H9 (cell line): ENCODE data around the gene STX16. TPM values are rescaled to one million over a fixed set of nuclear protein-coding genes. Genes with fewer than 3 reads are reported as not detected.

Experiments
- DNase-seq: peaks from one replicate; pipeline ENCODE4 v3.0.0-alpha.2; 2017
- H2AFZ ChIP-seq: one replicate; pipeline ENCODE4 v1.6.1; 2013; ENCODE audit warnings: mild to moderate bottlenecking, low read length, control low read depth, moderate library complexity
- H2AK5ac ChIP-seq: 2 replicates; pipeline ENCODE4 v1.6.1; 2013; ENCODE audit warnings: low read length, control low read depth, mixed read lengths; ENCODE audit not compliant: insufficient read length
- H2BK120ac ChIP-seq: one replicate; pipeline ENCODE4 v1.6.1; 2013; ENCODE audit warnings: low read depth, mild to moderate bottlenecking, low read length, control low read depth, inconsistent platforms; ENCODE audit not compliant: poor library complexity, severe bottlenecking
- H2BK12ac ChIP-seq: 2 replicates; pipeline ENCODE4 v1.6.1; 2013; ENCODE audit warnings: low read length, control low read depth, mixed read lengths, low read depth; ENCODE audit not compliant: insufficient read length
- H2BK15ac ChIP-seq: 2 replicates; pipeline ENCODE4 v1.6.1; 2013; ENCODE audit warnings: low read depth, low read length, control low read depth
- H2BK20ac ChIP-seq: one replicate; pipeline ENCODE4 v1.6.1; 2013; ENCODE audit warnings: low read depth, mild to moderate bottlenecking, low read length, control low read depth, inconsistent platforms; ENCODE audit not compliant: poor library complexity, severe bottlenecking
- H2BK5ac ChIP-seq: 2 replicates; pipeline ENCODE4 v1.6.1; 2013; ENCODE audit warnings: low read length, control low read depth, mixed read lengths; ENCODE audit not compliant: insufficient read length
- H3K14ac ChIP-seq: 2 replicates; pipeline ENCODE4 v1.6.1; 2013; ENCODE audit warnings: low read length, control low read depth; ENCODE audit not compliant: insufficient read depth
- H3K18ac ChIP-seq: 2 replicates; pipeline ENCODE4 v1.6.1; 2013; ENCODE audit warnings: low read depth, mild to moderate bottlenecking, mixed read lengths, low read length, control low read depth; ENCODE audit not compliant: insufficient read length
- H3K23ac ChIP-seq: 2 replicates; pipeline ENCODE4 v1.6.1; 2013; ENCODE audit warnings: low read length, control low read depth, mixed read lengths, low read depth; ENCODE audit not compliant: insufficient read length
- H3K23me2 ChIP-seq: 2 replicates; pipeline ENCODE4 v1.6.1; 2013; ENCODE audit warnings: low read depth, mild to moderate bottlenecking, mixed read lengths, low read length, control low read depth; ENCODE audit not compliant: insufficient read length, poor library complexity, severe bottlenecking
- H3K27ac ChIP-seq: 2 replicates; pipeline ENCODE4 v1.5.1; 2013; ENCODE audit warnings: low read length, control low read depth, mixed read lengths, low read depth; ENCODE audit not compliant: insufficient read length
- H3K27me3 ChIP-seq: 2 replicates; pipeline ENCODE4 v1.6.1; 2013; ENCODE audit warnings: low read length, control low read depth, inconsistent platforms; ENCODE audit not compliant: insufficient read depth
- H3K4ac ChIP-seq: 2 replicates; pipeline ENCODE4 v1.6.1; 2013; ENCODE audit warnings: low read depth, mild to moderate bottlenecking, control low read depth, inconsistent platforms, low read length, moderate library complexity
- H3K4me1 ChIP-seq: 2 replicates; pipeline ENCODE4 v1.6.1; 2013; ENCODE audit warnings: low read length, control low read depth, inconsistent platforms; ENCODE audit not compliant: insufficient read depth
- H3K4me2 ChIP-seq: 2 replicates; pipeline ENCODE4 v1.6.1; 2013; ENCODE audit warnings: low read length, control low read depth, mixed read lengths; ENCODE audit not compliant: insufficient read length, insufficient read depth
- H3K56ac ChIP-seq: 2 replicates; pipeline ENCODE4 v1.6.1; 2013; ENCODE audit warnings: low read depth, mild to moderate bottlenecking, mixed read lengths, low read length, control low read depth; ENCODE audit not compliant: insufficient read length
- H3K79me1 ChIP-seq: 2 replicates; pipeline ENCODE4 v1.6.1; 2013; ENCODE audit warnings: low read depth, mild to moderate bottlenecking, moderate library complexity, low read length, control low read depth, inconsistent platforms; ENCODE audit not compliant: insufficient read depth, poor library complexity, severe bottlenecking
- H3K79me2 ChIP-seq: 2 replicates; pipeline ENCODE4 v1.6.1; 2013; ENCODE audit warnings: low read length, control low read depth, inconsistent platforms; ENCODE audit not compliant: insufficient read depth
- H3K9ac ChIP-seq: 2 replicates; pipeline ENCODE4 v1.6.1; 2013; ENCODE audit warnings: low read length, control low read depth, mixed read lengths; ENCODE audit not compliant: insufficient read length; ENCODE audit errors: extremely low read depth
- H3K9me3 ChIP-seq: one replicate; pipeline ENCODE4 v1.6.1; 2013; ENCODE audit warnings: low read depth, low read length, inconsistent platforms; ENCODE audit not compliant: control insufficient read depth
- H3T11ph ChIP-seq: one replicate; pipeline ENCODE4 v1.6.1; 2013; ENCODE audit warnings: mild to moderate bottlenecking, low read length, control low read depth, inconsistent platforms
- H4K20me1 ChIP-seq: one replicate; pipeline ENCODE4 v1.6.1; 2013; ENCODE audit not compliant: control insufficient read depth, insufficient read length, insufficient read depth
- H4K5ac ChIP-seq: 2 replicates; pipeline ENCODE4 v1.6.1; 2013; ENCODE audit warnings: low read depth, mild to moderate bottlenecking, mixed read lengths, low read length, control low read depth; ENCODE audit not compliant: insufficient read length
- H4K8ac ChIP-seq: replicated peaks from 2 replicates; pipeline ENCODE4 v1.6.1; 2013; ENCODE audit warnings: low read length, control low read depth, mixed read lengths, low read depth; ENCODE audit not compliant: insufficient read length
- H4K91ac ChIP-seq: 2 replicates; pipeline ENCODE4 v1.6.1; 2013; ENCODE audit warnings: low read depth, mild to moderate bottlenecking, moderate library complexity, mixed read lengths, low read length, control low read depth; ENCODE audit not compliant: insufficient read length
- H3K27ac Mint-ChIP-seq, 3 experiments: 2 replicates in 2 of 3; 3 replicates in 1 of 3; pipeline ENCODE4 v1.8.0; 2020 to 2021; ENCODE audit warnings: mixed read lengths in 3 of 3, mild to moderate bottlenecking in 1 of 3, moderate library complexity in 1 of 3
- H3K27me3 Mint-ChIP-seq: 2 replicates; pipeline ENCODE4 v1.8.0; 2021; ENCODE audit warnings: low read depth, mild to moderate bottlenecking, moderate library complexity, mixed read lengths
- H3K36me3 Mint-ChIP-seq, 3 experiments: 2 replicates in 2 of 3; 3 replicates in 1 of 3; pipeline ENCODE4 v1.8.0; 2020 to 2021; ENCODE audit warnings: low read depth in 3 of 3, mixed read lengths in 3 of 3; ENCODE audit not compliant: insufficient read depth in 1 of 3
- H3K4me1 Mint-ChIP-seq, 2 experiments: 2 replicates each; pipeline ENCODE4 v1.8.0; 2020; ENCODE audit warnings: mixed read lengths in 2 of 2
- H3K4me3 Mint-ChIP-seq, 2 experiments: 2 replicates in 1 of 2; 3 replicates in 1 of 2; pipeline ENCODE4 v1.8.0; 2020 to 2021; ENCODE audit warnings: mild to moderate bottlenecking in 2 of 2, mixed read lengths in 2 of 2, moderate library complexity in 1 of 2
- H3K9me3 Mint-ChIP-seq, 2 experiments: 2 replicates in 1 of 2; 3 replicates in 1 of 2; pipeline ENCODE4 v1.8.0; 2020; ENCODE audit warnings: mild to moderate bottlenecking in 2 of 2, mixed read lengths in 2 of 2, moderate library complexity in 1 of 2
- WGBS: extraction: QIAGEN DNeasy Blood & Tissue Kit; methylation state at CpG from one replicate; pipeline ENCODE4 v1.1.7; 2013; ENCODE audit warnings: missing lambda C conversion rate, low lambda C conversion rate, mixed read lengths; ENCODE audit not compliant: insufficient read length; ENCODE audit errors: extremely low coverage; 5-methylcytosine and 5-hydroxymethylcytosine counted together
- total RNA-seq: library from RNA; stranded (reverse); gene quantifications from 2 replicates; pipeline ENCODE4 v1.2.1, GENCODE V29; 2021
- TF ChIP-seq, protein P1 (sequence below): fragments of 200-600 bp; sonication (generic); conservative IDR thresholded peaks from 3 replicates; pipeline ENCODE4 v1.8.0; 2021; ENCODE audit warnings: antibody characterized with exemption, mild to moderate bottlenecking

Gene STX16
- total RNA-seq, 1 experiment from 2014 or later, result 87.8 TPM

DNA sequence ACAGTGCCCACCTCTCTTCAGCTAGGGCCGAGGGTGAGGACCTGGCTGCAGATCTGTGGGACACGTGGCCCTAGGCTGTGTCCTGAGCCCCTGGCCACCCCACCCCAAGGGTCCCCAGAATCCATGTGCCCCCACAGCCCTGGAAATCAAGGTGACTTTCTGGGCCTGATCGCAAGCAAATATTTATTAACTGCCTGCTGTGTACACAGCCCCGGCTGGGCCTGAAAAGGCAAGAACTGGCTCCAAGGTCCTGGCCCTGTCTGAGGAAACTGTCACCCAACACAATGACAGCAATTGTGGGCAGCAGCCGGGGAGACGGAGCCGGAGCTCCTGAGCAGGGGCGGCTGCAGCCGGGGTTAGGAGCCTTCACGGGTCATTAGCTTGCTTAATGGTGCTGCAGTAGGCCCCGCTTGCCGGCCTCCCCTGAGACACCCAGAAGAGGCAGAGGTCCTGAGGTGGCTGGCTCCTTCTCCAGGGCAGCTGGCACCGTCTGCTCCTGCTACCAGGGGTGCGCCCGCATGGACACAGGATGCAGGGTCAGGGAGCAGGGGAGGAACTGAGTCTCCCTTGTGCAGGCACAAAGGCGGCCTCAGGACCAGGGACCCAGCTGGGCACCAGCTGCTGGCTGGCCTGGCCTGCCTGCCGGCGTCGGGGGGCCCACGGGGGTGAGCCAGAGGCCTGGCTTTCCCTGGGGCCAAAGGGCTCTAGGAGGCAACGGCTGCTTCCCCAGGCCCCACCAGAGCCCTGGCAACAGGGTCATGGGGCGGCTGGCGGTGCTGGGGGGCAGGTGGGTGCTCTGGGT lies 65.6 kb downstream of the STX16 start:
- Histone ChIP-seq H3K9me3 (no peaks in the 10 kb centered on the region), H2AFZ (no peak overlapping the region), H4K20me1 (no peaks in the 10 kb centered on the region), H2AK5ac (no peak overlapping the region), H3K56ac (no peak overlapping the region), H3K18ac (no peak overlapping the region), H2BK15ac (no peak overlapping the region), H4K91ac (no peak overlapping the region), H3K23ac (no peak overlapping the region), H3K23me2 (no peaks in the 10 kb centered on the region), H2BK20ac (no peak overlapping the region), H3K4me2 (no peak overlapping the region), H4K5ac (no peak overlapping the region), H3K27ac (no peak overlapping the region), H3K79me1 (no peaks in the 10 kb centered on the region), H3K9ac (no peak overlapping the region), H2BK5ac (no peak overlapping the region), H3K79me2 (no peaks in the 10 kb centered on the region), H3K4ac (no peak overlapping the region), H2BK12ac (no peak overlapping the region), H4K8ac (no peak overlapping the region), H2BK120ac (no peak overlapping the region), H3T11ph (no peak overlapping the region), H3K4me1 (no peaks in the 10 kb centered on the region), H3K27me3 (no peaks in the 10 kb centered on the region), H3K14ac (no peak overlapping the region; the same call in 1 of the 2 replicates)
- Mint-ChIP-seq H3K27me3 (peaks cover 1% of the 10 kb centered on the region; the same call in 1 of the 2 replicates), H3K36me3 (no peaks in the 10 kb centered on the region), H3K4me1 (peaks cover 0 to 10% of the 10 kb centered on the region in 2 experiments; a peak in 1 of 4 replicates), H3K27ac (no peak overlapping the region), H3K4me3 (no peak overlapping the region), H3K9me3 (no peaks in the 10 kb centered on the region)
- DNase-seq, result peak; percentile 29
- no CpG with 5 or more reads among the region's 23 CpGs for WGBS
- TF ChIP-seq, protein P1, sequence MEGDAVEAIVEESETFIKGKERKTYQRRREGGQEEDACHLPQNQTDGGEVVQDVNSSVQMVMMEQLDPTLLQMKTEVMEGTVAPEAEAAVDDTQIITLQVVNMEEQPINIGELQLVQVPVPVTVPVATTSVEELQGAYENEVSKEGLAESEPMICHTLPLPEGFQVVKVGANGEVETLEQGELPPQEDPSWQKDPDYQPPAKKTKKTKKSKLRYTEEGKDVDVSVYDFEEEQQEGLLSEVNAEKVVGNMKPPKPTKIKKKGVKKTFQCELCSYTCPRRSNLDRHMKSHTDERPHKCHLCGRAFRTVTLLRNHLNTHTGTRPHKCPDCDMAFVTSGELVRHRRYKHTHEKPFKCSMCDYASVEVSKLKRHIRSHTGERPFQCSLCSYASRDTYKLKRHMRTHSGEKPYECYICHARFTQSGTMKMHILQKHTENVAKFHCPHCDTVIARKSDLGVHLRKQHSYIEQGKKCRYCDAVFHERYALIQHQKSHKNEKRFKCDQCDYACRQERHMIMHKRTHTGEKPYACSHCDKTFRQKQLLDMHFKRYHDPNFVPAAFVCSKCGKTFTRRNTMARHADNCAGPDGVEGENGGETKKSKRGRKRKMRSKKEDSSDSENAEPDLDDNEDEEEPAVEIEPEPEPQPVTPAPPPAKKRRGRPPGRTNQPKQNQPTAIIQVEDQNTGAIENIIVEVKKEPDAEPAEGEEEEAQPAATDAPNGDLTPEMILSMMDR, result no peak
